Measurements from ENCODE around the gene LAGE3.

The LAGE3 gene, protein sequence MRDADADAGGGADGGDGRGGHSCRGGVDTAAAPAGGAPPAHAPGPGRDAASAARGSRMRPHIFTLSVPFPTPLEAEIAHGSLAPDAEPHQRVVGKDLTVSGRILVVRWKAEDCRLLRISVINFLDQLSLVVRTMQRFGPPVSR

DNA sequence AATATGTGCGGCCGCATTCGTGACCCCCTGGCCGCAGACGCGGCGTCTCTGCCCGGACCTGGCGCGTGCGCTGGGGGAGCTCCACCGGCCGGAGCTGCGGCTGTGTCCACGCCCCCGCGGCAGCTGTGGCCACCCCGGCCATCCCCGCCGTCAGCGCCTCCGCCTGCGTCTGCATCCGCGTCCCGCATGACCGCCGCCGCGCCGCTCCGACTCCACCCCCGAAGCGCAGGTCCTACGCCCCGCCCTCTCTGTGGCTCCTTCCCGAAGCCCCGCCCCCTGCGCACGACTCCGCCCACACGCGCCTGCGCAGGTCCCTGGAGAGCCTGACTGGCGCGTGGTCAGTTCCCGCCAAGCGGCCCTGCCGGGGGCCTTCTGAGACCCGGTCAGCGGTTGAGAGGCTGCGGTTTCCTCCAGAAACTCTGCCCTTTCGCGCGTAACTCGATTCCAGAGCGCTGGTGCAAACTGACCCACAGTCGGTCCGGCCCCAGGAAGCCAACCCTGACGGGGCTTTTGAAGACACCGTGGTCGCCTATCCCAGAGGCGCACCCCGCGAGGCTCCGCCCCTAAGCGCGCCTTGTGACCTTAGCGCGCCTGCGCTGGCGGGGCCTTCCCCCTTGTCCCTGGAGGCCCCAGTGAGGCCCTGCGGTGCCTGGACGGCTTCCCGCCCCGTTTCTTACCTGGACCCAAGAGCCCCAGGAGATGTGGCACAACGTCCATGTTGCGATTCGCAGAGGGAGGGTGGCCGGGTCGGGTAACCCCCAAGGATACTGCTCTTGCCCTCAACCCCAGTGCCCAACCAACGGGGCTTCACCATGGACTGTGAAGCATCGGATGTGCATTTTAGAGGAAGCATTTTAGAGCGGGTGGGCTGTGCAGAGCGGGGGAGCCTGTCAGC lies at the start of gene LAGE3:
LAGE3 (minus strand) TSS at position 554 of the 895 bp plus-strand sequence; CDS start at position 188, 366 bp downstream.
- DNase-seq = peak; percentile 67 to 68

- DNase-seq = peak; percentile 29 to 40
Observed at GRCh38 chrX:154526901-154527675, 48.0 kb upstream of the LAGE3 start.

DNA sequence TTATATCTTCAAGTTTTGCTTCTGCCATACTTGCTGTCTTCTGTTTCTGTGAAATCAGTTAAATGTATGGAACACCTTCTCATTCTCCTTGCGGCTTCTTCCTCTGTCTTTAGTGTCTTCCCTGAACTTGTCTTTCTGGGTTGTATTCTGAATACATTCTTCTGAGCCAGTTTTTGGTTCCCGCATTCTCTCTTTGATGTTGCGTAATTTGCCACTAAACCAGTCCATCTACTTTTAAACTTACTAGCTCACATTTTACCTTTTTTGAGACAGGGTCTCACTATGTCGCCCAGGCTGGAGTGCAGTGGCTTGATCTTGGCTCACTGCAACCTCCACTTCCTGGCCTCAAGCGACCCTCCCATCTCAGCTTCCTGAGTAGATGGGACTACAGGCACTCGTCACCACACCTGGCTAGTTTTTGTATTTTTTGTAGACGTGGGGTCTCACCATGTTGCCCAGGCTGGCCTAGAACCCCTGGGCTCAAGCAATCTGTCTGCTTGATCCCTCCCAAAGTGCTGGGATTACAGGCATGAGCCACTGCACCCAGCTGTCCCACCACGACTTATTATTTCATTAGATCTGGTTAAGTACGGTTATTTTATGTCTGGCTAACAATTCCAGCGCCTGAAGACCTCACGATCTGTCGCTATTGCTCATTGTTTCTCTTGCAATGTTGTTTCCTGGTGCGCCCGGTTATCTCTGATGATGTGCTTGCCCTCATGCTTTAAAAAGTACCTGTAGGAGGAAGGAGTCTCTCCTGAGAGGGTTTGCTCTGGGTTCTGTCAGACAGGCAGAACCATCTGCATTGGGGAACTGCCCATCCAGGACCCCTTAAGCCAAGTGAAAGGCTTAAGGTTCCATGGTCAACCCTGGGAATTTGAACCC lies 46.8 kb upstream of the LAGE3 start:
- no peak for DNase-seq

DNA sequence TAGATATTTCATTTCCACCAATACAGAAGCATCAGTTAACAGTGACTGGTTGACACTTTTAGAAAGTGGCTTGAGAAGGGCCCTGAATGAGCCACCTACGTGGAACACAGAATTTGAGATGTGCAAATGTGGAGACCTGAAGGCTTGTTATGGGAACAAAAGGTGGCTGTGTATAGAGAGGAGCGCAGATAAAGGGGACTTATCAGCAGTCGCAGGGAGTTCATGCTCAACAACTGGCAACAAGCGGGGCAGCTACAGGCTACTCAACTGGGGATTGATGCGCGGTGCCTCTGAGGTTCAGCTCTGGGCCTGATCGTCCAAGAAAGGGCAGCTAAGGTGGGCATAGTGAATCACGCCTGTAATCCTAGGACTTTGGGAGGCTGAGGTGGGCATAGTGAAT lies 40.3 kb upstream of the LAGE3 start:
- DNase-seq = no peak

GRCh38 chrX:154517101-154517781 lies 38.2 kb upstream of the LAGE3 start:
- DNase-seq = no peak

- DNase-seq = no peak
Observed at GRCh38 chrX:154516656-154517100, 37.6 kb upstream of the LAGE3 start.

- peak; percentile 59 to 67 for DNase-seq
Observed at GRCh38 chrX:154515966-154516655, 37.0 kb upstream of the LAGE3 start, which contains the start of gene FAM3A. FAM3A (minus strand) TSS chrX:154516232; CDS start chrX:154515772, 460 bp downstream.

DNA sequence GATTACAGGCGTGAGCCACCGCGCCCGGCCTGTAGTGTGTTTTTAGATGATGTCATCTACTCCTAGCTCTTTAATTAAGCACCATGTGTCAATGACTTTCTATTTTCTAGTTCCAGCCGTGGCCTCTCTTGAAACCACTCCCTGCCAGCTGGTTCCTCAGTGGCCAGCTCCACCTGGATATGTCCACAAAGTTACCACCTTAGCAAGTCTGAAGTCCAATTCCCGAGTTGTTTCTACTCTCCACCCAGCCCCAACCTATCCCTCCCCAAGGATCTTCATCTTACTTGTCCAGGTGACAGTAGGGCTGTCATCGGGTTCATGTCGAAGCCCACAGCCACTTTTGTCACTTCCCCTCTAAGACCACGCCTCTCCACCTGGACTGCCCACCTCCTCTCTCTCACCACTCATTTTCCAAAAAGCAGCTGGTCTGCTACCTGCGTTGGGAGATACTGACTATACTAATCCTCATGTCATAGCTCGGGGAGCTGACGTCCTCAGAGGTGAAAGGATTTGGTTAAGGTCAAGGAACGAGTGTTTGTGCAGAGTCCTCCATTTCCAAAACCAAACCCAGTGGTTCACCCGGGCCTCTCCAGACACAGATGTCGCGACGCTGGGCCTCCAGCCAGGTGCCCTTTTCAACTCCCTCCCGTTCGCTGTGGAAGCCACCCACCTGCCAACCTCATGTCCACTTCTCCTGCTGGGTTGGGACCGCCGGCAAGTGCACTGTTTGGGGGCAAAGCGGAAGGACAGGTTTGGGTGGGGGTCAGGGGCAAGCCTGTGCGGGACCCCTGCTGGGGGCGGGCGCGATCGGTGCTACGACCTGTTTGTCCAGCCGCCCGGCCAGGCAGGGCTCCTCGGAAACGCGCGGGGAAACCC lies 36.2 kb upstream of the LAGE3 start:
- DNase-seq = no peak

DNA sequence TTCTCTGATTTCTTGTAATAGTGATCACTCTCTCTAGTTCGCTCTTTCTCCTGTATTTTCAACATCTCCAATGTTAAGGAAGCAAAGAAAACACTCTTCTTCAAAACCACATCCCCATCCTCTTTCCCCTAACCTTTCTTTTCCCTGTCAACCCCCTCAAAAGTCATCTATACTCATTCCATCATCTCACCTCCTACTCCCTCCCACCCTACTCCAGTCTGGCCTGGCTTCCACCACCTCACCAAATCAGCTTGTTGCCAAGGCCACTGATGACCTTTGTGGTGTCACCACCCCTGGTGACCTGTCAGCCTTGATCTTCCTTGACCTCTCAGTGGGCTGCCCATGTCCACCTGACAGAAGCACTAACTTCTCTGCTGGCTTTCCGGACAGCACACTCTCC lies 34.6 kb upstream of the LAGE3 start:
- DNase-seq = no peak

DNA sequence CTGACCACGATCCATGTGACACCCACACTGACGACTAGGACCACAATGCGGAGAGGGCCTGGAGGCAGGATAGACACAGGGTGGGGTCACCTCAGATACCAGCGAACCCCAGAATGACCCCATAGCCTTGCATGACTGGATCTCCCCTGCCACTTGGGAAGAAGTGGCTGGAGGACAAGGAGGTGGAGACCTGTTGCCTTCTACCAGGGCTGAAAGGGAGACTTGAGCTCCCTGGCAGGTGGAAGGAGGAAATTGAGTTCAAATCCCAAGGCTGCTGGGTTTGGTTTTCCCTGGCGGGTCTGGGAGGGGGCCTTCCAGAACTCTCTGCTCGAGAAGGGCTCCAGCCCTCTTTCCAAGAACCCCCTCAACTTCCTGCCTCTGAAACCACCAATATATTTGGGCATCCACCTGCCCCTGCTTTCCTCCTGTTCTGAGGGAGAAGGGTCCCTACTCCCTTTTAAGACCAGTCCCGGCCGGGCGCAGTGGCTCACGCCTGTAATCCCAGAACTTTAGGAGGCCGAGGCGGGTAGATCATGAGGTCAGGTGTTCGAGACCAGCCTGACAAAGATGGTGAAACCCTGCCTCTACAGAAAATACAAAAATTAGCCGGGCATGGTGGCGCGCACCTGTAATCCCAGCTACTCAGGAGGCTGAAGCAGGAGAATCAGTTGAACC lies 33.9 kb upstream of the LAGE3 start:
- no peak for DNase-seq

- DNase-seq = no peak
Observed at GRCh38 chrX:154511761-154512160, 32.7 kb upstream of the LAGE3 start.

DNA sequence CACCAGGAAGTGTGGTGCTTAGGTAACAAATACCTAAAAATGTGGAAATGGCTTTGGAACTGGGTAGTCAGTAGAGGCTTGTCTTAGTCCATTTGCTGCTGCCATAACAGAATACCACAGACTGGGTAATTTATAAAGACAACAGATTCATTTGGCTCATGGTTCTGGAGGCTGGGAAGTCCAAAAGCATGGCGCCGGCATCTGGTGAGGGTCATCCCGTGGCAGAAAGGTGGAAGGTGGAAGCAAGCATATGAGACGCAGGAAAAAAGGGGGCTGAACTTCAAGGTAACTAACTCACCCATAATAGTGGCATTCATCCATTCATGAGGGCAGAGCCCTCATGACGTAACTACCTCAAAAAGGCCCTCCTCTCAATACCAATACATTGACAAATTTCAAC lies 30.4 kb upstream of the LAGE3 start:
- no peak for DNase-seq

GRCh38 chrX:154508384-154508745 lies 29.3 kb upstream of the LAGE3 start:
- no peak for DNase-seq

- no peak for DNase-seq
Observed at GRCh38 chrX:154507673-154508383, 28.7 kb upstream of the LAGE3 start.

DNA sequence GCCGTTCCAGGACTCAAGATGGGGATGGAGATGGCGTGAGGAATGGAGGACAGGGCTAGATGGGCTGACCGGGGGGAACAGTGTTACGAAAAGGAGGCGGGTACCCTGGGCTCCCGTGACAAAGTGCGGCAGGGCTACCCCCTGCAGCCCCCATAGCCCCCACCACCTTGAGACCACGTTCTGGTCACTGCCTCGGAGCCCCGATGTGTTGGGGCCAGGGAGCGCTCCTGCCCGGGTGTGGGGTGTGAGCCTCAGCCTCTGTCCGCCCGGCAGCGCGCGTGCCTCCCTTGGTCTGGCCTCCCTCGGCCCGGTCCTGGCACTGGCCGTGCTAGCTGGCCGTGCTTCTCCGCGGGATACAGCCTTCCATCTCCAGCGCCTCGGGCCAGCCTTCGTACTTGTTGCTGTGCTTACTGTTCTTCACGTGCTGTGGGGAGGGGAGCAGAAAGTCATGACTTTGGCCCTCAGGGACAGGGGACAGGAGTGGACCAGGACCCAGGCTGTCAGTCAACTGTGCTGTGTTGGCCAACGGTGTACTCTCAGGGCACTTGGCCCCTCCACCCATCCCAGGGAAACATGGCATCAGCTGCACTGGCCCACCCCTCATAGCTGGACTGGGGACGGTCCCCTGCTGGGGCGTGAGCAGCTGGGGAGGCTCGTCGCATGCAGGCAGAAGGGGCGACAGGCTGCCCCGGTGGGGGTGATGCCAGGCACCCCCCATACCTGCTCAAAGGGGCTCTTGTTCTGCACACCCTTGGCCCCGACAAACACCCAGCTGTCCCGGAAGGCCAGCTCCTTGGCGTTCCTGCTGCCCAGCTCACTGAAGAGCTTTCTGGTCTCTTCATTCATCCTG lies 27.6 kb upstream of the LAGE3 start:
- DNase-seq = no peak

- no peak for DNase-seq
Observed at GRCh38 chrX:154505734-154506133, 26.7 kb upstream of the LAGE3 start.

DNA sequence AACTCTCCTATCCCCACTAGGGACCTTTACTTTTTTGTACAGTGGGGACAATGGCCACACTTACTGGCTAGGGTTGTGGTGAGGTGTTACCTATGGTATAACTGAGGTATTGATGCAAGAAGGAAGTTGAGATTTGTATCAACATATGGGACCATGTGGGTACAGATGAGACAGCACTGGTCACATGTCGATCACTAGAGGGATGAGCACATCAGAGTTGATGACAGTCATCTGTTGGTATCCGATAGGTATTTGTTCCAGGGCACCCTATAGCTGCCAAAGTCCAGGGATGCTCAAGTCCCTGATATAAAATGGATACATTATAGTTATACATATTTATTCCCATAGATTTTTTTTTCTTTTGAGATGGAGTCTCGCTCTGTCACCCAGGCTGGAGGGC lies 23.9 kb upstream of the LAGE3 start:
- no peak for DNase-seq

GRCh38 chrX:154502098-154502497 lies 23.0 kb upstream of the LAGE3 start:
- no peak for DNase-seq

All from AML-193 (cell line).